IMR-90 (cell line): ENCODE results near the gene TMEM163. TPM values are rescaled to one million over a fixed set of nuclear protein-coding genes. Genes with fewer than 3 reads are reported as not detected.

Source experiments
- ATAC-seq: fragments of 200-7000 bp; cut with Tn5 transposase; 2 replicates; pipeline ENCODE4 v1.9.1; 2020; ENCODE audit warnings: low read depth, mild to moderate bottlenecking, moderate library complexity
- BruUV-seq: library from RNA; stranded (reverse); fragments of 400-500 nt; replicated peaks from 2 replicates; lab custom pipeline; 2021; lab: Mats Ljungman, UMichigan
- CTCF ChIA-PET: fragments of 300-600 bp; formaldehyde crosslinking; extraction: SDS; loops from one replicate; lab custom pipeline; 2021; ENCODE audit warnings: antibody characterized with exemption; lab: Yijun Ruan, JAX
- POLR2A ChIA-PET: fragments of 300-600 bp; sonication (Branson Sonifier 250); formaldehyde crosslinking; loops from one replicate; lab custom pipeline; 2022; ENCODE audit warnings: antibody characterized with exemption; ENCODE audit not compliant: unreplicated experiment; lab: Charles Lee
- DNase-seq: peaks from one replicate; pipeline ENCODE4 v3.0.0; 2013
- H2AFZ ChIP-seq: replicated peaks from 2 replicates; pipeline ENCODE3; 2013; ENCODE audit warnings: low read length, mild to moderate bottlenecking; ENCODE audit not compliant: poor library complexity
- H2AK5ac ChIP-seq: 2 replicates; pipeline ENCODE4 v1.6.1; 2013; ENCODE audit warnings: low read depth, low read length, inconsistent platforms
- H2AK9ac ChIP-seq: replicated peaks from 2 replicates; pipeline ENCODE3; 2013; ENCODE audit warnings: mild to moderate bottlenecking, low read depth, low read length, moderate library complexity; ENCODE audit not compliant: poor library complexity
- H2BK120ac ChIP-seq: 2 replicates; pipeline ENCODE4 v1.6.1; 2013; ENCODE audit warnings: low read depth, low read length, inconsistent platforms
- H2BK15ac ChIP-seq: 3 replicates; pipeline ENCODE4 v1.6.1; 2013; ENCODE audit warnings: low read depth, low read length, inconsistent platforms
- H2BK20ac ChIP-seq: 2 replicates; pipeline ENCODE4 v1.6.1; 2013; ENCODE audit warnings: low read depth, mild to moderate bottlenecking, inconsistent platforms, low read length, moderate library complexity
- H2BK5ac ChIP-seq: 2 replicates; pipeline ENCODE4 v1.6.1; 2013; ENCODE audit warnings: mild to moderate bottlenecking, low read depth, low read length, inconsistent platforms; ENCODE audit not compliant: poor library complexity, severe bottlenecking
- H3K14ac ChIP-seq: replicated peaks from 2 replicates; pipeline ENCODE4 v1.6.1; 2013; ENCODE audit warnings: low read depth, low read length, inconsistent platforms
- H3K18ac ChIP-seq: 2 replicates; pipeline ENCODE4 v1.6.1; 2013; ENCODE audit warnings: low read depth, low read length, control low read depth
- H3K23ac ChIP-seq: 2 replicates; pipeline ENCODE4 v1.6.1; 2013; ENCODE audit warnings: low read depth, low read length, inconsistent platforms
- H3K27ac ChIP-seq: 2 replicates; pipeline ENCODE4 v1.5.1; 2013; ENCODE audit warnings: mild to moderate bottlenecking, control low read depth, low read length; ENCODE audit not compliant: insufficient read depth
- H3K27me3 ChIP-seq: 2 replicates; pipeline ENCODE4 v1.6.1; 2013; ENCODE audit warnings: low read length; ENCODE audit not compliant: control insufficient read depth, insufficient read depth
- H3K36me3 ChIP-seq: 2 replicates; pipeline ENCODE4 v1.6.1; 2013; ENCODE audit warnings: low read length, mixed read lengths; ENCODE audit not compliant: control insufficient read depth, insufficient read depth
- H3K4ac ChIP-seq: 2 replicates; pipeline ENCODE4 v1.6.1; 2013; ENCODE audit warnings: low read depth, low read length, inconsistent platforms
- H3K4me1 ChIP-seq: 2 replicates; pipeline ENCODE4 v1.6.1; 2013; ENCODE audit warnings: low read length, mixed read lengths; ENCODE audit not compliant: control insufficient read depth, insufficient read depth
- H3K4me2 ChIP-seq: 2 replicates; pipeline ENCODE4 v1.6.1; 2013; ENCODE audit warnings: low read depth, mild to moderate bottlenecking, control low read depth, low read length, moderate library complexity
- H3K4me3 ChIP-seq: 2 replicates; pipeline ENCODE4 v1.5.1; 2013; ENCODE audit warnings: low read depth, mild to moderate bottlenecking, control low read depth, low read length, moderate library complexity; ENCODE audit not compliant: insufficient read depth
- H3K56ac ChIP-seq: 2 replicates; pipeline ENCODE4 v1.6.1; 2013; ENCODE audit warnings: low read length, inconsistent platforms; ENCODE audit not compliant: insufficient read depth; ENCODE audit errors: extremely low read depth
- H3K79me1 ChIP-seq, 2 experiments: 2 replicates each; pipeline ENCODE4 v1.6.1; 2013; ENCODE audit warnings: low read length in 2 of 2, inconsistent platforms in 1 of 2, low read depth in 1 of 2
- H3K9ac ChIP-seq: 2 replicates; pipeline ENCODE4 v1.6.1; 2013; ENCODE audit warnings: low read depth, low read length, control low read depth
- H3K9me1 ChIP-seq: 2 replicates; pipeline ENCODE4 v1.6.1; 2013; ENCODE audit warnings: low read length, inconsistent platforms; ENCODE audit not compliant: insufficient read depth
- H3K9me3 ChIP-seq: 2 replicates; pipeline ENCODE4 v1.6.1; 2013; ENCODE audit warnings: low read length; ENCODE audit not compliant: control insufficient read depth, insufficient read depth
- H4K20me1 ChIP-seq: 2 replicates; pipeline ENCODE4 v1.6.1; 2013; ENCODE audit warnings: low read length, inconsistent platforms; ENCODE audit not compliant: insufficient read depth
- H4K5ac ChIP-seq: 2 replicates; pipeline ENCODE4 v1.6.1; 2013; ENCODE audit warnings: mild to moderate bottlenecking, low read depth, low read length, control low read depth
- H4K8ac ChIP-seq, 2 experiments: 2 replicates each; pipeline ENCODE4 v1.6.1; 2013; ENCODE audit warnings: low read depth in 2 of 2, low read length in 2 of 2, control low read depth in 1 of 2, inconsistent platforms in 1 of 2
- H4K91ac ChIP-seq: 2 replicates; pipeline ENCODE4 v1.6.1; 2013; ENCODE audit warnings: low read depth, low read length, inconsistent platforms; ENCODE audit not compliant: insufficient read depth
- CEBPB ChIP-seq: IDR thresholded peaks from 2 replicates; pipeline ENCODE4 v1.6.1; 2012; ENCODE audit warnings: low read depth, low read length, improper control_type of control experiment
- NFE2L2 ChIP-seq: fragments of 150-350 bp; IDR thresholded peaks from 2 replicates; pipeline ENCODE4 v1.6.1; 2016; ENCODE audit warnings: low read depth, mild to moderate bottlenecking, low read length
- WGBS, 2 experiments: methylation state at CpG; one replicate each; pipeline versions ENCODE4 v1.1.5 to v1.1.7; 2013; ENCODE audit warnings: missing lambda C conversion rate in 2 of 2; ENCODE audit not compliant: insufficient read length in 1 of 2; ENCODE audit errors: extremely low coverage in 2 of 2; 5-methylcytosine and 5-hydroxymethylcytosine counted together
- dilution Hi-C: fragments of 300-500 bp; cut with HindIII; formaldehyde crosslinking; loops from one replicate; pipeline ENCODE4 v1.14.3; 2018; ENCODE audit warnings: low sequenced_read_pairs; ENCODE audit not compliant: unreplicated experiment
- in situ Hi-C: fragments of 300-500 bp; cut with MboI; formaldehyde crosslinking; loops from 3 replicates; pipeline ENCODE4 v1.14.3; 2019; ENCODE audit warnings: low sequenced_read_pairs, inconsistent platforms, mixed read lengths
- intact Hi-C: fragments of 100-400 bp; cut with micrococcal nuclease; formaldehyde crosslinking; loops from 2 replicates; pipeline ENCODE4 v1.10.0; 2022
- polyA plus RNA-seq, 3 experiments: library from polyadenylated mRNA; depleted of rRNA; stranded (reverse); fragments of >200 nt; gene quantifications; 2 replicates each; pipeline ENCODE4 v1.2.3, GENCODE V29; 2012; ENCODE audit warnings: low replicate concordance in 1 of 3
- total RNA-seq: library from RNA; depleted of rRNA; stranded (reverse); fragments of >200 nt; gene quantifications from 2 replicates; pipeline ENCODE4 v1.2.3, GENCODE V29; 2012
- TF ChIP-seq, protein P1 (sequence below): fragments of 150-350 bp; IDR thresholded peaks from 2 replicates; pipeline ENCODE4 v1.6.1; 2017; ENCODE audit warnings: mild to moderate bottlenecking, antibody characterized with exemption, low read length, low read depth

TMEM163 gene
- total and polyA plus RNA-seq, 2 of the 4 experiments (the other 2 are of a cell fraction): not detected

GRCh38 chr2:134454931-134455330, 263.9 kb downstream of the TMEM163 start:
- 100% methylated on average over 1 of the region's 6 CpGs; no CpG with 5 or more reads in 1 of the 2 experiments for WGBS, 2 experiments
- Histone ChIP-seq H3K36me3 (peaks cover 25% of the 10 kb centered on the region), H3K9ac (no peak overlapping the region), H3K27ac (no peak overlapping the region), H4K20me1 (no peaks in the 10 kb centered on the region), H3K14ac (no peak overlapping the region), H4K5ac (no peak overlapping the region), H4K8ac (no peak overlapping the region), H2BK5ac (no peak overlapping the region), H3K4me1 (no peaks in the 10 kb centered on the region), H2AK9ac (no peak overlapping the region), H3K9me1 (0 out of 2 replicates have a peak, but pooled peaks cover 4% of the 10 kb centered on the region), H4K91ac (no peak overlapping the region), H2BK20ac (no peak overlapping the region), H2BK120ac (no peak overlapping the region), H3K23ac (no peak overlapping the region), H3K9me3 (no peaks in the 10 kb centered on the region), H3K18ac (no peak overlapping the region), H2AFZ (no peak overlapping the region), H3K4ac (no peak overlapping the region), H2AK5ac (no peak overlapping the region), H3K79me1 (peaks cover 0 to 5% of the 10 kb centered on the region in 2 experiments; a peak in 1 of 4 replicates), H3K4me3 (no peak overlapping the region), H2BK15ac (no peak overlapping the region), H3K56ac (no peak overlapping the region), H3K27me3 (no peaks in the 10 kb centered on the region), H3K4me2 (no peak overlapping the region)
- intact Hi-C loops (no loop called here), dilution Hi-C loops (no loop called here), in situ Hi-C loops (loop anchor here (10.0 kb wide), 1 partner anchor 570 kb away; no protein-coding TSS in a partner anchor)
- ATAC-seq (no peak), DNase-seq (no peak)
- BruUV-seq: no TSS peak
- ChIA-PET CTCF (no interaction called here), POLR2A (no interaction called here)
- no peak for TF ChIP-seq CEBPB
- no peak for TF ChIP-seq NFE2L2
- TF ChIP-seq, protein P1, sequence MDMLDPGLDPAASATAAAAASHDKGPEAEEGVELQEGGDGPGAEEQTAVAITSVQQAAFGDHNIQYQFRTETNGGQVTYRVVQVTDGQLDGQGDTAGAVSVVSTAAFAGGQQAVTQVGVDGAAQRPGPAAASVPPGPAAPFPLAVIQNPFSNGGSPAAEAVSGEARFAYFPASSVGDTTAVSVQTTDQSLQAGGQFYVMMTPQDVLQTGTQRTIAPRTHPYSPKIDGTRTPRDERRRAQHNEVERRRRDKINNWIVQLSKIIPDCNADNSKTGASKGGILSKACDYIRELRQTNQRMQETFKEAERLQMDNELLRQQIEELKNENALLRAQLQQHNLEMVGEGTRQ: no peak
